NCI-H2107 treated with DMSO at 0.1 percent for 48 hours (cell line): ENCODE measurements around the gene IL11.
A peak's percentile ranks its signal among the peaks of the same experiment; 100 is the strongest.

ENCODE experiments used
- DNase-seq: peaks from one replicate; lab custom pipeline; 2025; ENCODE audit not compliant: unreplicated experiment; lab: John Stamatoyannopoulos, UW

The IL11 gene

DNA sequence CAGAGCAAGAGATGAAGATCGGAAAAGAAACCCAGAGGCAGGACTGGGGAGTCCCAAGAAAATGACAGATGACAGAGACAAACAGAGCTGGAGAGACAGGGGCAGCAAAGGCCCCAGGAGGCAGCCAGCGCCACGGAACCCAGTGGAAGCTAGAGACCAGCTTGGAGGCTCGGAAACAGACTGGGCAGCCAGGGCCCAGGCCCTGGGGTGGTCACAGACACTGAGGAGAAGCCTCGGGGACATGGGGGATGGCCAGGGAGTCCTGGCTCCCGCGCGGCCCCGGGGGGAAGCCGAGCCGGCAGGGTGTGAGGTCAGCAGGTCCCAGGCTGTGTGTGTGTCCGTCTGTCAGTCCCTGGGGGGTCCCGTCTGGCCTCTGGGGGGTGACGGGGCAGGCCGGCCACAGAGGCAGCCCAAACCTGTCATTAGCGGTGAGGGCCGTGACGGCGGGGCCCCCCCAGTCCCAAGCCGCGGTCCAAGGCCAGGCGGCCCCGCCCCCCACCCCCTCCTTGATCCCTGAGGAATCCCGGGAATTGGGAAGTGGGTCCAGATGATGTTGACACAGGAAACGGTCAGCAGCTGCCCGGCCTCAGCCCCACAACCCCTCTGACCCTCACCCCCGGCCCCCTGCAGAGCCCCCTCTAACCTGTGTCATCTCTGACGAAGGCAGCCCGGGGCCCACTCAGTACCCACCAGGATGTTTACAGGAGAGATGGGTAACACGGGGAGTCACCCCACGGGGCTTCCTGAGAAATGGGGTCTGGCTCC lies 3.9 kb upstream of the IL11 start:
- no peak for DNase-seq

DNA sequence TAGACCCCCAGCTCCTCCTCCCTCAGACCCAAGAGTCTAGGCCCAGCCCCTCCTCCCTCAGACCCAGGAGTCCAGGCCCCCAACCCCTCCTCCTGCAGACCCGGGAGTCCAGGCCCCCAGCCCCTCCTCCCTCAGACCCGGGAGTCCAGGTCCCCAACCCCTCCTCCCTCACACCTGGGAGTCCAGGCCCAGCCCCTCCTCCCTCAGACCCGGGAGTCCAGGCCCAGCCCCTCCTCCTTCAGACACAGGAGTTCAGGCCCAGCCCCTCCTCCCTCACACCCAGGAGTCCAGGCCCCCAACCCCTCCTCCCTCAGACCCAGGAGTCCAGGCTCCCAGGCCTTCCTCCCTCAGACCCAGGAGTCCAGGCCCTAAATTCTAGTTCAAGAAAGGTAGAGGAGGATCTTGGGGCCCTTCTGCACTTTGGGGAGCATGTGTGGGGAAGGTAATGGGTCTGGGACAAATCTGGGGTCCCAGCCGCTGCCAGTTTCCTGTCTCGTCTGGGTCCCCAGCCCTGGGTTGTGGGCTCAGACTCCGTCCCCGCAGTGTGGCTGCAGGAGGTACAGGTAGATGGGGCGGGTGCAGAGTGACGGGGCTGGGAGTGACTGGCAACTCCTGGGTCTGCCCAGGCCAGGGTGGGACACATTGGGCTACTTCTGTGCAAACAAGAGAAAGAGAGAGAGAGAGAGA lies 3.2 kb upstream of the IL11 start:
- no peak for DNase-seq

DNA sequence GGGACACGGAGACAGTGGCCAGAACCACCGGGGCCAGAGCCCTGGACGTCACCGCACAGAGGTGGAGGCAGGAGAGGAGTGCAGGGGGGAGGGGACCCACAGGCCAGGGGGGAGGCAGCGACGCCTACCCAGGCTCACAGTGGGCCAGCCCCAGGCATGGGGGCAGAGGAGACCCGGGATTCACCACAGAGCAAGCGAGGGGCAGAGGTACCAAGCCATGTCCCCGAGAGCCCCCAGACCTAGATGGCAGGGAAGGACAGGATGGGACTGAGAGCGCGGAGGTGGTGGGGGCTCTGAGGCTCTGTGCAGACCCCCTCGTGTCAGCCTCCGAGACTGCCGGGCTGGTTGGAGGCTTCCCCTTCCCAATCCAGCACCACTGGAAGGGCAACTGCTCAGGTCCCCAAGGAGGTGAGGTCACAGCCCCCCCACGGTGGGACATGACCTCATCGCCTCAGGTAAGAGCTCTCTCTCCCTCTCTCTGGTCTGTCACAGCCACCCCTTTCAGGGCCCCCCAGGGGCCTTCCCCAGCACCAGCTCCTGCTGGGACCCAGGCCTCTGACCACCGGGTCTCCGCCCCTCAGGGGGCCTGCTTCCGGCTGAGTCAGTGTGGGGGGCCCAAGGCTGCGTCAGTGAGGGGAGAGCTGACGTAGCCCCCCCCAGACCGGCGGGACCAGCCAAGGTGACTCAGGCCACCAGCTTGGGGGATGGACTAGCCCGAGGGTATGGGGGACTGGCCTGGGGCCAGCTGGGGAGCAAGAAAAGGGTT lies 2.2 kb upstream of the IL11 start:
- no peak for DNase-seq

DNA sequence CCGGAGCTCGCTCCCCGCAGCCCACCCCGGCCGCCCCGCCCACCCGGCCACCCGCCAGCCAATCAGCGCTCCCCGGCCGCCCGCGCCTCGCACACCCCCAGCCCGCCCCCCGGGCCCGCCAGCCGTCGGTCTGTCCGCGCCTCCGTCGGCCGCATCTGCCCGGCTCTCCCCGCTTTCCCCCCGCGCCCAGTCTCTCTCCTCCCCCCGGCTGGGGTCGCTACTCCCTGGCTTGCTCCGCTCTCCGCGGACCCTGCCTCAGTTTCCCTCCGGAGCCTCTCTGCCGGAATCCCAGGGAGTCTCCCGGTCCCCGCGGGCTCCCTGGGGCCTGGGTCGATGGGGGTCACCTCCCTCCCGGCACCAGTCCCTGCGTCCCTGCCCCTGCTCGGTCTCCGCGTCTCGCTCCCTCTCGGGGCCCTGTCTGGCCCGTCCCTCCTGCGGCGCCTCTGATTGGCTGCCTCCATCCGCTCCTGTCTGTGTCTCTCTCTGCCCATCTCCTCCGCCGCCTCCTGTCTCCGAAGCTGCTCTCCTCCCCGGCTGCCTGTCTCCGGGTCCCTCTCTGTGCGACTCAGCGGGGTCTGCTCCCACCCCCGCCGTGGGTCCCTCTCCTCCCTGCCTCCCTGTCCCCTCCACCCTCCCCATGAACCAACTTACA lies 484 bp downstream of the IL11 start:
- DNase-seq = no peak

DNA sequence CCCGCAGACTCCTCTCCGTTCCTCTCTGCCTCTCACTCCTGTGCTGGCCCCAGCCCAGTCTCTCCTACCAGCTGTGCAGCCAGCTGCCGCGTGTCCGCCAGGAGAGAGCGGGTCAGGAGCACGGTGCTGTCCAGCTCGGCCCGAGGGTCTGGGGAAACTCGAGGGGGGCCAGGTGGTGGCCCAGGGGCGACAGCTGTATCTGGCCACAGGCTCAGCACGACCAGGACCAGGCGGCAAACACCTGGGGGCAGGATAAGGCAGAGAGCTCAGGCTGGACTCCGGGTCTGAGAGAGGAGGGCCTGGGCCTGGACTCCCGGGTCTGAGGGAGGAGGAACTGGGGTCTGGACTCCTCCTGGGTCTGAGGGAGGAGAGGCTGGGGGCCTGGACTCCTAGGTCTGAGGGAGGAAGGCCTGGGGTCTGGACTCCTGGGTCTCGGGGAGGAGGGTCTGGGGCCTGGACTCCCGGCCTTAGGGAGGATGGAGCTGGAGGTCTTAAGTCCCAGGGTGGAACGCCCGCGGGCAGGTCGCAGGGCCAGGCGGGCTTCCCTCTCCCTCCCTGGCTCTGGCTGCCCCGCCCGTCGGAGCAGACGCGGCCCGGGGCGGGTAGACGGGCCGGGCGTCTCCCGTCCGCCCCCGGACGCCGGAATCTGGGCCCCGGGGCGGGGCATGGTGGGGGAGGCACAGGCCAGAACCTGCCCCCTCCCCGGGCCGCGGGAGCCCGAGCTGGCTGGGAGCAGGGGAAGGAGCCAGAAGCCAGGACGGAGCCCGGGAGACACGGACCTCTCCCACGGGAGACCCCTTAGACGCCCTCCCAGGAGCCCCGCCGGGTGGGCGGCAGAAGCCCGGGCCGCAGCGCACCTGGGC lies 1.3 kb downstream of the IL11 start:
- DNase-seq = no peak

DNA sequence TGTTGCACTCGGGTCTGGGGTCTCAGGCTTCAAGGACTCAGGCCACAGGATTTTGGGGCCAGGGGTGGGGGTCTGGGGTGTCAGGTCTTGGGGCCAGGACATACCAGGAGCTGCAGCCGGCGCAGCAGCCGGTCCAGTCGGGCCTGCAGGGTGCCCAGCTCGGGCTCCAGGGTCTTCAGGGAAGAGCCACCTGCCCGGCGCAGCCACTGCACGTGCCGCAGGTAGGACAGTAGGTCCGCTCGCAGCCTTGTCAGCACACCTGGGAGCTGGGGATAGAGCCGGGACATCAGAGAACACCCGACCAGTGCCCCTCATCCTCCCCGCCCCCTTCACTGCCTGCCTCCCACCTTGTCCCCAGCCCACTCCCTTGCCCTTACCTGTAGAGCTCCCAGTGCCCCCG lies 2.2 kb downstream of the IL11 start:
- no peak for DNase-seq

DNA sequence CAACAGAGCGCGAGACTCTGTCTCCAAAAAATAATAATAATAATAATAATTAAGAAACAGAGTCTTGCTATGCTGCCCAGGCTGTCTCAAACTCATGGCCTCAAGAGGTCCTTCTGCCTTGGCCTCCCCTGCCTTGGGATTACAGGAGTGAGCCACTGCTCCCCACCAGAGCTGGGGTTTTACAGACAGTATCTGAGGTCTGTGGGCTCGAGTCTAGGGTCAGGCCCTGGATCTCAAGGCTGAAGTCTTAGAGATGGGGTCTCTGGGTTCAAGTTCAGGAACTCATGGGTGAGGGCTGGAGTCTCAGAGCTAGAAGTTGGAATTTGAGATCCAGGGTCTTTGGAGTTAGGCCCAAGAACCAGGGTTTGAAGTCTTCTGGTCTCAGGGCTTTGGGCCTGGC lies 3.5 kb downstream of the IL11 start:
- DNase-seq = no peak

DNA sequence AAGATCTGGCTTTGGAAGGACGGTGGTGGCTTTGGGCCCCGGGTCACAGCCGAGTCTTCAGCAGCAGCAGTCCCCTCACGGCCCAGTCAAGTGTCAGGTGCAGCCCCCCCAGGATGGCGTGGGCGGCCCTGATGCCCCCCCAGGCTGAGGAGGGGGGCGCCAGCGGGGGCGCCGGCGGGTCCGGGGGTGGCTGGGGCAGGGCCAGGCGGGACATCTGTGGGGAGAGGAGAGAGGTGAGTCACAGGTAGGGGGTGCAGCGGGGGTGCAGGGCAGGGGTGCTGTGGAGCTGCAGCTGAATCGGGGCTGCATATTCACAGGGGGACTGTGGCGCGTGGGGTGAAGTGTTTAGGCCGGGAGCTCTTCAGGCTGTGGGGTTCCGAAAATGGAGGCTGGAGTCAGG lies 4.3 kb downstream of the IL11 start:
- no peak for DNase-seq

DNA sequence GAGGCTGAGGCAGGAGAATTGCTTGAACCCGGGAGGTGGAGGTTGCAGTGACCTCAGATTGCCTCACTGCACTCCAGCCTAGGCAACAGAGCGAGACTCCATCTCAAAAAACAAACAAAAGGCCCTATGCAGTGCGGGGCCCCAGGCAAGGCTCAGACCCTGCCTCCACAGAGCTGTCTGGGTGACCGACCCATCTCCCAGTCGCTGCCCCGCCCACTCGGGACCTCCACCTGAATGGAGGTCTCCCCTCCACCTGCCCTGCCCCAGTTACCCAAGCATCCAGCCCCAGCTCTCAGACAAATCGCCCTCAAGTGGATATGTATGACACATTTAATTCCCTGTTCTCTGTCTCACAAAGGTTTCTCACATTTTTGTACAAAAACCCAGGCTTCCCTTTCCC lies 5.0 kb downstream of the IL11 start:
- DNase-seq = no peak

DNA sequence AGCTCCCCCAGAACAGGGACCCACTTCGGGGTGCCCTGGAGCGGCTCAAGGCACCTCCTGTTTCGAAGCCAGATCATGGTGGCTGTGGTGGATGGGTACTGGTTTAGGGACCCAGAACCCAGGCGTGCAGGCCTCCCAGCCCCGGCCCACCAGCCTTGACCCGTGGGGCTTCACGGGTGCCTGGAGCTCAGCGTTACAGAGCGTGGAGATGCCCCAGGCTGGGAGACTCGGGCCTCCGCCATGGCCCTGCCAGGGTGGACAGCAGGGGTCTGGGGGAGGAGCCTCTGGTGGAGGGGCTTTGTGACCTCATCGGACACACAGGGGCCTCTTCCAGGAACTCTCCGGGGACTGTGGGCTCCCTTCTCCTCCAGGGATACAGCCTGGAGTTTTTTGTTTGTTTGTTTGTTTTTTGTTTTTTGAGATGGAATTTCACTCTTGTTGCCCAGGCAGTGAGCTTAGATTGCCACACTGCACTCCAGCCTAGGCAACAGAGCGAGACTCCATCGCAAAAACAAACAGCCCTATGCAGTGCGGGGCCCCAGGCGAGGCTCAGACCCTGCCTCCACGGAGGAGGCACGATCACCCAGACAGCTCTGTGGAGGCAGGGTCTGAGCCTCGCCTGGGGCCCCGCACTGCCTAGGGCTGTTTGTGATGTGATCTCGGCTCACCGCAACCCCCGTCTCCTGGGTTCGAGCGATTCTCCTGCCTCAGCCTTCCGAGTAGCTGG lies 7.1 kb downstream of the IL11 start, which contains the start of gene GARIN5B:
Gene GARIN5B, minus strand, starts transcription at position 271 of the 727 bp plus-strand sequence. Its CDS starts 194 bp downstream, at position 77.
- DNase-seq = no peak

DNA sequence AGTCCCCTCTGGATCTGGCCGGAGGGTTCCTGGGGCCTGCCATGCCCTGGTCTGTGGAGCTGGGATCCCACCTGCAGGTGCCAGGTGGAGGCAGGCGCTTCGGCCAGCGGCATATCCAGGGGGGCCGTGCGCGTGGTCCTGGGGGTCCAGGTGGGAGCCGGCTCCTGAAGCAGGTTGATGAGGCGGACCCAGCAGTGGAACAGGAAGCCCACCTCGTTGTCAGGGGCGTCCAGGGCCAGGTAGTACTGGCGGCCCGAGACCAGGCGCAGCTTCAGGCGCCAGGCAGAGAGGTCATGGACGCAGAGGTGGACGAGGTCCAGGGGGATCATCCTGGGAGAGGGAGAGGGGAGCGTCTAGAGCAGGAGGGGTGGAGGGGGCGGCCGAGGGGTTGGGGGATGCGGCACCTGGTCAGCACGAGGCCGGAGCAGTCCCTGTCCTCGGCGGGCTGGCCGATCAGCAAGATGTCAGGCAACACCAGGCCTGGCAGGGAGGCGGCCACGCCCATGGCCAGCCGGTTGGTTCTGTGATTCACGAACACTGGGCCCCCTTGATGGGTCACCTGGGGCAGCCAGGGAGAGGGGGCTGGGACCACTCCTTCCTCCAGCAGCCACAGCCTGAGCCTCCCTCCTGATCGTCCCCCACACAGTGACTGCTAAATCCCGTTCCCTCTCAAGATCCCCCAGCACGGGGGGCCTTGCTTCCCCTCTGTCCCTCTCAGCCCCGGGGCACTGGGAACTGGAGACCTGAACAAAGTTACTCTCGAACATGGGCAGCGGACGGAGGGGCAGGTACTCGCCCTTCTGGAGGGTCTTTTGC lies 7.9 kb downstream of the IL11 start:
- DNase-seq = no peak

DNA sequence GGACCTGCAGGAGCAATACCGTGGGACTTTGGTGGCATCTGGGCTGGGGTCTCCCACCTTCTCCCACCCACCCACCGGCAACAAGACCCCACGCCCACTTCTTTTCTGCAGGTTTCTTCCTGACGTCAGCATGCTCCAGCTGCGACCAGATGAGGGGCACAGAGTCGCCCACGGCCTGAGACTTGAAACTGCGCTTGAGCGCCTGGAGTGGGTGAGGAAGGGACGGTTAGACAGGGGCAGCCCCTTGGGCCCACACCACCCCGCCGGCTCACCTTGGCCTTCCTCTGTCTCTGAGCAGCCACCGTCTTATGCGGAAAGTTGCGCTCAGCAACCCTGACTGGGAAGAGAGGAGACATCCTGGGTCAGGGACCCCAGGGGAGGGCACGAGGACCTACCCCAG lies 9.4 kb downstream of the IL11 start:
- no peak for DNase-seq

DNA sequence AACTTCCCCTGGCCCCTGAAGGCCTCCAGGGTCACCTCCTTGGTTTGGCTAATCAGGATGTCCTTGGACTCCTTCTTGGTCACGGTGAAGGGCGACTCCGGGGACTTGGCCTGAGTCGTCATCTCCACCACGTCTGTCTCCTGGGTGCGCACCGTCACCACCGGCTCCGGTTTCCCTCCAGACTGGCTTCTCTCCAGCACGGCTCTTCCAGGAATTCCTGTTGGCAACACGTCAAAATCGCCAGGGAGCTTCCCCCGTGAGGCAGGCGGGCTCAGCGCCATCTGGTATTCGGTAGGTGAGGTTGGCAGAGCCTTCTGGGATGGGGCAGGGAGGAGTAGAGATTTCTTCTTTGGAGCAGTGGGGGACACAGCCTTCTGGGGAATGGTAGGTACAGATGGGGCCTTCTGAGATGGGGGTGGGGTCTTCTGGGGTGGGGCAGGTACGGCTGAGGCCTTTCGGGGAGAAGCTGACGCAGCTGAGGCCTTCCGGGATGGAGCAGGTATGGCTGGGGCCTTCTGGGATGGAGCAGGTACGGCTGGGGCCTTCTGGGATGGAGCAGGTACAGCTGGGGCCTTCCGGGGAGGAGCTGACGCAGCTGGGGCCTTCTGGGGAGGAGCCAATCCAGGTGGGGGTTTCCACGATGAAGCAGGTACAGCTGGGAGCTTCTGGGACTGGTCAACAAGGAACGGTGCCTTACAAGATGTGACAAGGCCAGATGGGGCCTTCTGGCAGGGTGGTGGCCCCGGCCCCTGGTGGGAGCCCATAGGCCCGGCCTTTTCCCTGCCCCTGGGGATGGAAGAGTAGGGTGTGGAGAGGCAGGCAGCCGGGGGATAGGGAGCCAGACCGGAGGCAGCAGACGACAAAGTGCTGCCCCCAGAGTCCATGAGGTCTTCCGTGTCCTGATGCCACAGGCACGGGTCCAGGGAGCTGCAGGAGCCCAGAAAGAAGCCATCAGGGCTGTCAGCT lies 11.0 kb downstream of the IL11 start:
- DNase-seq = peak; percentile 16

DNA sequence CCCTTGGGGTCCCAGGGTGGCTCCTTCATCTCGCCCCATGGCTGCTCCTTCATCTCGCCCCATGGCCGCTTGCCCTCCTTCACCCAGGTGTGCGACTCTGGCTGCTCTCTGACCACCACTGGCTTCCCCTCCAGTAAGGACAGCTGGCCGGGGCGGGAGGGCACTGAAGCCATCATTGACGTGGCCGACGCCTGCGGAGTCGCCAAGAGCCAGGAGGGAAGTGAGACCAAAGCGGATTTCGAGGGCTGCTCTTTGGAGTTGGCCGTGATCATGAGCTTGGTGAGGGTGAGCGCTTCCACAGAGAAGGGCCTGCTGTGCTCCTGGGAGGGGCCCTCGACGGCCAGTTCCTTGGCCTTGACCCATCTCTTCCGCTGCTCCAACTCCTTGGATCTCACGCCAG lies 11.8 kb downstream of the IL11 start:
- DNase-seq = no peak

DNA sequence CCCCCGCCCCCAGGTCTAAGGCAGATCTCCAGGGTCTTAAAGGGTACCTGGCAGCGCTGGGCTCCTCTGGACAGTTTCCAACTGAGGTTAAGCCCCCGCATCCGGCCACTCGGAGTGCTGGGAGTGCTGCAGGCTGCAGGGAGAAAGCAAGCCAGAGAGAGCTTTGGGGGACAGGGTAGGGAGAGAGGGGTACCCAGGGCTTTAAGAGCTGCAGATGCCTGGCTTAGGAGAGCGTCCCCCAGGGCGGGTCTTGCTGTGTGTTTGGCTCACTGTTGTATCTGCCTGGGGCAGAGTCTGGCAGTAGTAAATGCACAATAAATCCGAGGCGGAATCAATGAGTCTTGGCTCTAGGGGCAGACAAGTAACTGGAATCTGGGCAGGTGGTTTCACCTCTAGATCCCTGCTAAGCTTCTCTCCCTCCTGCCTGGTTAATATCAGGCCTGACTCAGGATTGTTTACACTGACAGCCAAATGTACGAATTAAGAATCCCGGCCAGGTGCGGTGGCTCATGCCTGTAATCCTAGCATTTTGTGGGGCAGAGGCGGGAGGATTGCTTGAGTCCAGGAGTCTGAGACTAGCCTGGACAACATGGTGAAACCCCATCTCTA lies 14.9 kb downstream of the IL11 start:
- no peak for DNase-seq

DNA sequence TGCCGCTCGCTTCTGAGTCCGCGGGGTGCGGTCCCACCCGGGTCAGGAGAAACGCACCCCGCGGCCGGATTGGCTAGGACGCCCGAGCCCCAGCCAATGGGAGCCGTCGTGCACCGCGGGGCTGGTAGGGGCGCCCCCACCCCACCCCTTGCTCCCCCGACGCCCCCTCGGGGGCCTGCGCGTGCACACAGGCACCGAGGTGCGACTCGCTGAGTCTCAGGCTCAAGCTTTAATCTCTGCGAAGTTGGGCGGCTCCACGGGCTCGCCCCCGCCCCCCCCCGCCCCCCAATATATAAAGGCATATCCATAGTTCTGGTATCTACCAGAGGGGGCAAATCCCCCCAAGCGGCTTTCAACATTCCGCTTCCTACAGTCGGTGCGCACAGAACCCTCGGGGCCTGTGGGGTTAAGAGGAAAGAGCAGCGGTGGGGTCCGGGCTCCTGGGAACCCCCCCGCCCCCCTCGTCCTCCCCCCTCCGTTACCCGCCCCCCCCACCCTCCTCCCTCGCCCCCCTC lies 15.5 kb downstream of the IL11 start, which contains the start of gene COX6B2:
Gene COX6B2, minus strand, starts transcription at position 22 of the 515 bp plus-strand sequence. CDS start 198 bp downstream, outside the sequence.
- no peak for DNase-seq
